Putamen (tissue), 1 donor: ENCODE measurements around the gene DOCK11.
"Not testable (repeated sequence)": the region's sequence is repeated elsewhere in the genome, so short reads cannot be mapped to it uniquely, and the experiment has no call there.

Source experiments
- DNase-seq: peaks from one replicate; pipeline ENCODE4 v3.0.0-alpha.2; 2016; ENCODE audit warnings: low spot score

DOCK11 gene

GRCh38 chrX:118495061-118495921 lies at the start of gene DOCK11:
DOCK11 (plus strand) TSS chrX:118495815; CDS start chrX:118495972, 157 bp downstream.
- peak; percentile 75 for DNase-seq

- no peak for DNase-seq
These were observed 47.3 kb upstream of the DOCK11 start for GRCh38 chrX:118448273-118448783.

DNA sequence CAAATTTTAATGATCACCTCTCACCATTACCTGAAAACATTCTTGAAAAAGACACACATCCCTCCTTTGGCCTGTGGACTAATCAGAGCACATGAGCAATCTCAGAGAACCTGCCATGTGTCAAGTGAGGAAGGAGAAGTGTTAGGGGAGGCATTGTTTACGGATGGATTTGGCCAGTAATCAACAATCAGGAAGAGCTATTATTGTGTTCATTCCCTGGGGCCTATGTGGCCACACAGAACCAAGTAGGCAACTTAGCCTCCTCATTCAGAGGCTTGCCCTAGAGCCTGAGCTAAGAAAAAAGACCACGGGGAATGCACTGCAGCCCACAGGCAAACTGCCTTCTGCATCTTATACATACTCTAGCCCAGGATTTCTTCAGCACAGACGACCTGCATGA lies 40.6 kb upstream of the DOCK11 start:
- DNase-seq = no peak

- peak; percentile 40 for DNase-seq
These were observed 36.1 kb upstream of the DOCK11 start for GRCh38 chrX:118459494-118459893.

DNA sequence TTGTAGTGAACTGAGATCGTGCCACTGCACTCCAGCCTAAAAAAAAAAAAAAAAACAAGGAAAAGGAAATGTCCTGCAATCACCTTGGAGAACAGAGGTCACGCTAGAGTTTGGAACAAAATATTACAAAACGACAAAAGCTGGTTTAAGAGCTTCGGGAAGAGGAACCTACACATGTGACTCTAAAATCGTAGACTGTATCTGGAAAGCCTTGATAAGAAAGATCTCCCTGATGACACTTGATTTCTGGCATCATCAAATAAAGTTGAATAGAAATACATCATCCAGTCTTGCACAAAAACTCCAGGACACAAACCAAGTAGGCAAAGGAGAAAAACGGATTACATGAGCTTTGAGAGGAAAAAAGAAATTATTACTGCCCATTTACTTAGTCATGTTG lies 31.1 kb upstream of the DOCK11 start:
- no peak for DNase-seq

DNA sequence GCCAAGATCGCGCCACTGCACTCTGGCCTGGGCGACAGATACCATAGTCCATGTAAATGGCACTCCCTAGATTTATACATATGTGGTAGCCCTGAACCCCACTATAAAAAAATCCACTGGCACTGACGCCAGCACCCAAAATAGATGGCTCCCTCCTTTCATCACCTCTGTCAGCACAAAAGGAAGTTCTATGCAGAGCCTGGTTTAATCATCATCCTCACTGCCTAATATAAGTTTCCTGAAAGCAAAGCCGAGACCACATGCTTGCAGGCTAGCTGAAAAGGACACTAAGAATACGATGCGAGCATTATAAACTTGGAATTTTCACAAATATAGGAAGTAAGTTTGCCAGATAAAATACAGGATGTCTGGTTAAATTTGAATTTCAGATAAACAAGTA lies 27.5 kb upstream of the DOCK11 start:
- DNase-seq = no peak

GRCh38 chrX:118470721-118471347 lies 24.8 kb upstream of the DOCK11 start:
- DNase-seq = not testable (repeated sequence)

DNA sequence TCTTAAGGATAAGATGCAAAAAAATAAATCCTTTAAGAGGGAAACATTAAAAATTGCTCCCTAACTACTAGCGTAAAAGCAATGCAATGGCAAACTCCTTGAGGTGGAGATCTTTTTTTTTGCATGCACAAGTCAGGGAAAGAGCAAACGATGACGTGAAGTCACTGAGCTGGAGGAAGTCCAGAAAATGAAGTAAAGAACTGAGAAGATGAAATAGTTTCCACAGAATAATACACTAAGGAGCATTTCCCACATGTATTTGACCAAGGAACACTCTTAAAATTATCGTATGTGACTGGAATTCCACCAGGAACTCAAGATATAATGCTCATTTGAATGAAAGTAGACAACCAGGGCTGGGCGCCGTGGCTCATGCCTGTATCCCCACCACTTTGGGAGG lies 21.0 kb upstream of the DOCK11 start:
- no peak for DNase-seq

- DNase-seq = no peak
These were observed 19.7 kb upstream of the DOCK11 start for GRCh38 chrX:118475903-118476302.

GRCh38 chrX:118480172-118480571 lies 15.4 kb upstream of the DOCK11 start:
- no peak for DNase-seq

DNA sequence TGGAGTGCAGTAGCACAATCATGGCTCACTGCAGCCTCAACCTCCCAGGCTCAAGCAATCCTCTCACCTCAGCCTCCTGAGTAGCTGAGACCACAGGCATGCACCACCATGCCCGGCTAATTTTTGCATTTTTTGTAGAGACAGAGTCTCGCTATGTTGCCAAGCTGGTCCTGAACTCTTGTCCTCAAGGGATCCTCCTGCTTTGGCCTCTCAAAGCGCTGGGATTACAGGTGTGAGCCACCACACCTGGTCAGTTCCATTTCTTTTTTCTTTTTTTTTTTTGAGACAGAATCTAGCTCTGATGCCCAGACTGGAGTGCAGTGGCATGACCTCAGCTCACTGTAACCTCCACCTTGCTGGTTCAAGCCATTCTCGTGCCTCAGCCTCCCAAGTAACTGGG lies 13.2 kb upstream of the DOCK11 start:
- DNase-seq = not testable (repeated sequence)

DNA sequence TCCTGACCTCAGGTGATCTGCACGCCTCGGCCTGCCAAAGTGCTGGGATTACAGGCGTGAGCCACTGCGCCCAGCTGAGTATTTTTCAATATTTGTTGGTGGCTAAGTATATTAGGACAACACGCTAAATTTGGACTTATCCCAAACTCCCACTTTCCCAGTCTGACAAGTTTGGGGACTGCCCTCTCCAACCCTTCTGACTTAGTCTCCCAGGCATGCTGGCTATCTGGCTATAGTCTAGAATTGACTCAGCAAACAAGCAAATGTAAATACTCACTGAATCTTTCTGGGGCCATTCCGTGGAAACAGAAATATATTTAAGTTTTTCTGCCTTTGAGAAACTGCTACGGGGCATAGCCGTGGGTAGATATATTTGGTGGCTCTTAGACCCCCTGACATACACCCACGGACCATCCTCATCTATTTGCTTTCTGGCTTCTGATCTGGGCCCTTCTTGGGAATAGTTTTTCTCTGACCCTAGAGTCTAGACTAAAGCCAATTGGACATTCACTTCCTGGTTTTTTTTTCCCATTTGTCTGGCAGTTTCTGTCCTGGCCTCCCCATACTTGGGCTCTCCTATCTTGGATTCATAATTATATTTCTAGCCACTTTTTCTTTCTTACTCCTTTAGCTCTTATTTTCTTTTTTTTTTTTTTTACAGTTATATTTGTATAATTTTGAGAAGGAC lies 11.3 kb upstream of the DOCK11 start:
- DNase-seq = no peak

- DNase-seq = not testable (repeated sequence)
These were observed 8.9 kb upstream of the DOCK11 start for GRCh38 chrX:118486693-118487092.

DNA sequence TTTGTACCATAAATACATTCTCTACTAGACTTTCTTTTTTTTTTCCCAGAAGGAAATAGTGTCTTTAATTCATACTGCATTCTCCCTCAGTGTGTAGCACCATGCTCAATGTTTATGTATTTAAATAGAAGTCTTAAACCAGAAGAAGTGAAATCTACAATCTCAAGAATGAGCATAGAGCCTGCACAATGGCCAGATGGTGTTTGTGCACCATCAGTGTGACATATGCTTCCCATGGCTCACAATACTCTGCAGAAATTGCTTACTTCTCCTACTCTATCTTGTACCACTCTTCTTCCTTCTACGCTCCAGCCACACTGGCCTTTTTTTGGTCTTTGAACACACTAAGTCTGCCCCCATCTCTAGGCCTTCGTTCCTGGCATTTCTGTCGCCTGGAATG lies 2.6 kb upstream of the DOCK11 start:
- no peak for DNase-seq

DNA sequence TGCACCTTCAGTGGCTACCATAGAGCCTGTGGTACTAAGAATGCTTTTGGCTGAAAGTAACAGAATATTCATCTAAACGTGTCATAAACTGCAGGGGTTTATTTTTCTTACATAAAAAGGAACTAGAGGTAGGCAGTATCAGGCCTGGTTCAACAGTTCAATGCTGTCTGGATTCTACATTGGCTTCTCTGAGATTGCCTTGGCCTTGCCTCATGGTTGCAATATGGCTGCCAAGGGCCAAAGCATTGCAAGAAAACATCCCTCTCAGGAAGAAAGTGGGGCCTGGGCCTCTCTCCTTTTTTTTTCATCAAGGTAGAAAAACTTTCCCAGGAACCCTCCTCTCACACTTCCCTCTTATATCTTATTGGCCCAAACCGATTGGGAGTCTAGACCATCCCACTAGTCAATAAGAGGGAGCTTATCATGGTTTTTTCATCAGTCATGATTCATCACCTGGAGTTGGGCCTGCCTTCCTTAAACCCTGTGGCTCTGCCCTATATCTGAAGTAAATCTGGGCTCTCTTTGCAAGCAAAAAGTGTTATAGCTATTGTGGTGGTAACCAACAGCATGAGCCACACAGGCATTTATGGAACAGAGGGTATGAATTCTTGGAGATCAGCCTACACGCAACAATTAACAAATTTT lies 1.8 kb upstream of the DOCK11 start:
- DNase-seq = no peak

GRCh38 chrX:118495958-118496762 lies 545 bp downstream of the DOCK11 start:
- DNase-seq = no peak

DNA sequence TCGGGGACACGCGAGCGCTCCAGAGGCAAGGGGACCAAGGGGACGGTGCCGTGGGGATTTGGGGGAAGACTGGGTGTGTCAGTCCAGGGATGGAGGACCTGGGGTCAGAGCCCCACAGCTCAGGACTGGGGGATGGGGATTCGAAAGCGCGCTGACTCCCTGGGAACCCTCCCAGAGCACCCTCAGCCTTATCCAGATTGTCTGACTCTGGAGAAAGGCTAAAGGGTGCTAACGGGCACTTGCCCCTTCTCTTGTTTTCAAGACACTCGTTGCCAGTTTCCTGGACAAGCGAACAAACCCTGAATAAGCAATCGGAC lies 1.1 kb downstream of the DOCK11 start:
- no peak for DNase-seq

- DNase-seq = no peak
These were observed 1.7 kb downstream of the DOCK11 start for GRCh38 chrX:118497180-118497818.

DNA sequence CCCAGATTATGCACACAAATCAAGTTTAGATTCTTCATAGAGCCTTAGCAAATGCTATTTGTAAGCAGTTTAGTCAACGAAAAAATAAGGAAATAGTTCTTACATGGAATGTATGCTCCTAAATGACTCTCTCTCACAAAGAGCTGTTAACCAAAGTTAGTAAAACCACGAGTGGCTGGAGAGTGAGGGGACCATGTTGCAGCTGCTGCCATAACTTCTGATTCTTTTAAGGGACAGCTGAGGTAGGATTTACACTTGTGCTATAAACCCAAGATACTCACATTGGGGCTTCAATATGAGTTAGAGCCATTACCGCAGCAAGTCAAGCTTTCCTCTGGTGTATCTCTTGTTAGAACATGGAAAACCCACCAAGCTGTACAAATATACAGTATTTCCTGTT lies 2.7 kb downstream of the DOCK11 start:
- no peak for DNase-seq

GRCh38 chrX:118498755-118499154 lies 3.1 kb downstream of the DOCK11 start:
- DNase-seq = no peak

GRCh38 chrX:118499295-118499694 lies 3.7 kb downstream of the DOCK11 start:
- no peak for DNase-seq
